ENCODE data around the gene SORL1. TPM values are rescaled to one million over a fixed set of nuclear protein-coding genes. Genes with fewer than 3 reads are reported as not detected.
"Not testable (repeated sequence)": the region's sequence is repeated elsewhere in the genome, so short reads cannot be mapped to it uniquely, and the experiment has no call there.

The SORL1 gene
- total and polyA plus RNA-seq, 2 experiments from 2014 or later = 0.26 to 0.54 TPM

DNA sequence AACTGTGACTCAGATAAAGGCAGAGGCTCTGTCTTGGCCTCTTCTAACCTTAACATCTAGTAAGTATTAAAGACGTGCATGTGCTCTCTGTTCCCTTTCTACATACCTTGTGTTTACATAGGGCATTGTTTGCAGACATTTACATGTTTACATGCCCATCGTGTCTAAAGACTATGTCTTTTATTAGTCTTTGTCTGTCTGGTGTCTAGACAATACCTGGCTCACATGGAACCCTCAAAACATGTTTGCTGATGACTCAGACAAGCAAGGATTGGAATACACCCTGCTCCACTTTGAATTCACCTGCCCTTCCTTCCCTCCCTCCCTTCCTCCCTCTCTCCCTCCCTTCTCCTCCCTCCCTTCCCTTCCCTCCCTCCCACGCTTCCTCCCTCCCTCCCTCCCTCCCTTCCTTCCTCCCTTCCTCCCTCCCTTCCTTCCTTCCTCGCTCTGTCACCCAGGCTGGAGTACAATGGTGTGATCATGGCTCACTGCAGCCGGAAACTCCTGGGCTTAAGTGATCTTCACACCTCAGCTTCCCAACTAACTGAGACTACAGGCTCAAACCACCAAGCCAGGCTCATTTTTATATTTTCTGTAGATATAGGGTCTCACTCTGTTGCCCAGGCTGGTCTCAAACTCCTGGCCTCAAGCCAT is 24.4 kb downstream of the SORL1 start:
- Histone ChIP-seq H3K9me3 (ENCODE audit: low read depth) (no peaks in the 10 kb centered on the region), H3K79me2 (ENCODE audit: insufficient read depth) (no peaks in the 10 kb centered on the region), H3K27me3 (replicated peaks; ENCODE audit: insufficient read depth) (peaks cover 16% of the 10 kb centered on the region), H3K4me1 (ENCODE audit: insufficient read depth) (no peaks in the 10 kb centered on the region), H3K4me2 (ENCODE audit: unreplicated experiment) (no peak overlapping the region), H2AFZ (no peak overlapping the region), H4K20me1 (ENCODE audit: insufficient read depth) (no peaks in the 10 kb centered on the region), H3K27ac (no peak overlapping the region), H3K9me2 (ENCODE audit: insufficient read depth) (no peaks in the 10 kb centered on the region), H3K4me3 (no peak overlapping the region), H3K36me3 (ENCODE audit: low read depth) (no peaks in the 10 kb centered on the region), H3F3A (ENCODE audit: insufficient read depth) (0 out of 2 replicates have a peak, but pooled peaks cover 8% of the 10 kb centered on the region), H3K9ac (no peak overlapping the region)
- TF ChIP-seq EZH2 (IDR thresholded peaks at IDR 0.05; ENCODE audit: insufficient read depth, poor library complexity, severe bottlenecking) (no peak), EZH2phosphoT487 (IDR thresholded peaks at IDR 0.05; ENCODE audit: insufficient read depth, low read depth) (no peak)
- WGBS, 2 experiments (ENCODE audit: low coverage in 1 of 2, low lambda C conversion rate in 2 of 2, missing lambda C conversion rate in 2 of 2) = 50 to 54% methylated on average over 4 to 5 of the region's 5 CpGs
- DNase-seq = no peak
- in situ Hi-C loops (cut with MboI) = no loop called here

DNA sequence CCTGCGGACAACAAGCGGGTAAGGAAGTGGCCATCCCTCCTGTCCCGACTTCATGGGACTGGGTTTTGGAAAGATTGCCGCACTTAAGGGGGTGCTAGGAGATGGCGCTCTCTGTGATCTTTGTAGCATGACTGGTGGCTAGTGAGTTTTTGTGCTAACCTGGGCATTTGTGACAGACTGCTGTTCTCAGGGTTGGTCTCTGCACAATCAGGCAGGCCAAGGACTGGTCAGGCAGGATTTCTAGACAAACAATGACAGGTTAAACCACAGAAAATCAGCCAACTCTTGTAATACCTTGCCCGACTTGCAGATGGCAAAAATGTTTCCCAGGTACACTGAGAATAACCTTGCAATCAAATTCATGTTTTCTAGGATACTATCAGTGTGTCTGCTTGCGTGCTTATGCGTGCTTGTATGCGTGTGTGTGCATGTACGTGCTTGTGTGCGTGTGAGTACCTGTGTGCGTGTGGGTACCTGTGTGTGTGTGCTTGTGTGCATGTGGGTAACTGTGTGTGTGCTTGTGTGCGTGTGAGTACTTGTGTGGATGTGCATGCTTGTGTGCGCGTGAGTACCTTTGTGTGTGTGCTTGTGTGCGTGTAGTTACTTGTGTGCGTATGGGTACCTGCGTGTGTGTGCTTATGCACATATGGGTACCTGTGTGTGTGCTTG is 26.2 kb downstream of the SORL1 start:
- WGBS, 2 experiments (ENCODE audit: low coverage in 1 of 2, low lambda C conversion rate in 2 of 2, missing lambda C conversion rate in 2 of 2) = 91 to 94% methylated on average over 18 of the region's 18 CpGs
- H3K4me1 ChIP-seq (ENCODE audit: insufficient read depth) = no peaks in the 10 kb centered on the region
- peaks cover 16% of the 10 kb centered on the region for H3K27me3 ChIP-seq (replicated peaks; ENCODE audit: insufficient read depth)
- TF ChIP-seq EZH2phosphoT487 (IDR thresholded peaks at IDR 0.05; ENCODE audit: insufficient read depth, low read depth) (no peak), EZH2 (IDR thresholded peaks at IDR 0.05; ENCODE audit: insufficient read depth, poor library complexity, severe bottlenecking) (no peak)
- in situ Hi-C loops (cut with MboI) = no loop called here
- H3F3A ChIP-seq (ENCODE audit: insufficient read depth) = 0 out of 2 replicates have a peak, but pooled peaks cover 2% of the 10 kb centered on the region
- no peaks in the 10 kb centered on the region for H4K20me1 ChIP-seq (ENCODE audit: insufficient read depth)
- no peaks in the 10 kb centered on the region for H3K9me3 ChIP-seq (ENCODE audit: low read depth)
- H3K9me2 ChIP-seq (ENCODE audit: insufficient read depth) = no peaks in the 10 kb centered on the region
- H3K9ac ChIP-seq = no peak overlapping the region
- no peak for DNase-seq
- no peak overlapping the region for H3K4me3 ChIP-seq
- no peaks in the 10 kb centered on the region for H3K36me3 ChIP-seq (ENCODE audit: low read depth)
- no peak overlapping the region for H3K4me2 ChIP-seq (ENCODE audit: unreplicated experiment)
- no peak overlapping the region for H3K27ac ChIP-seq
- H2AFZ ChIP-seq = no peak overlapping the region
- no peaks in the 10 kb centered on the region for H3K79me2 ChIP-seq (ENCODE audit: insufficient read depth)

DNA sequence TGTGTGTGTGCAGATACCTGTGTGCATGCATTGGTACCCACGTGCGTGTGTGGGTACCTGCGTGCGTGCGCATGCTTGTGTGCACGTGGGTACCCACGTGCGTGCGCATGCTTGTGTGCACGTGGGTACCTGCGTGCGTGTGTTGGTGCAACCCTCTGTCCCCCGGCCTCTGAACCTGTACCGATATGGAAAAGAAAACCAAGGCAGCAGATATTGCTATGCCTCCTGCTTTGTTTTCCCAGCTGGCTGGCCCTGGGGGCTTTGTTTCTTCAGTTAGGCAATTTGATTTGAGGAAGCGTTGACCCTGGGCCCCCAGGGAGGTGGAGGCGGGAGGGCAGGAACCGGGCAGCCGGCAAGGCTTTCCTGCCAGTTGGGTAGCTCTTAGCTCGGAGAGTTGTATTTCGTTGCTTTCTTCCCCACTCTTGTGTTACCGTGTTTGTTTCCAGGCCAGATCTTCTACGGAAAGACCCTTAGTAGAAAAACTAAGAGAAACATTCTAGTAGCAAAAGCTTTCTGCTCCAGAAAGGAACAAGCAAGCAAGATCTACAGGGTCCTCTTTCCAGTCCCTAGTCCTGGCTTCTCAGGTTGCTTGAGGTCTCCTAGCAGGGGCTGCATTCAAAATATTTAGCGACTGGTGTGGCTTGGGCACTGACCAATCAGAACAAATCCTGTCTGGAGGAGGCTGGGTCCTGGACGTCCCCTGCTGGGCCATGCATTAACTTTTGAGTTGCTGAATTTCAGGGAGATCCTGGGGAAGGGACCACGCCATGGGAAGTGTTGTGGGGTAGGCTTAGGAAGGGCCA is 27.0 kb downstream of the SORL1 start:
- no peaks in the 10 kb centered on the region for H3K9me2 ChIP-seq (ENCODE audit: insufficient read depth)
- H3K4me1 ChIP-seq (ENCODE audit: insufficient read depth) = no peaks in the 10 kb centered on the region
- no peak overlapping the region for H2AFZ ChIP-seq
- no peak overlapping the region for H3K4me3 ChIP-seq
- no peaks in the 10 kb centered on the region for H4K20me1 ChIP-seq (ENCODE audit: insufficient read depth)
- H3K27me3 ChIP-seq (replicated peaks; ENCODE audit: insufficient read depth) = peaks cover 16% of the 10 kb centered on the region
- in situ Hi-C loops (cut with MboI) = no loop called here
- no peak for TF ChIP-seq EZH2phosphoT487 (IDR thresholded peaks at IDR 0.05; ENCODE audit: insufficient read depth, low read depth)
- no peak for TF ChIP-seq EZH2 (IDR thresholded peaks at IDR 0.05; ENCODE audit: insufficient read depth, poor library complexity, severe bottlenecking)
- H3K4me2 ChIP-seq (ENCODE audit: unreplicated experiment) = no peak overlapping the region
- DNase-seq = no peak
- 79% methylated on average over 25 of the region's 25 CpGs for WGBS, 2 experiments (ENCODE audit: low coverage in 1 of 2, low lambda C conversion rate in 2 of 2, missing lambda C conversion rate in 2 of 2)
- H3K27ac ChIP-seq = no peak overlapping the region
- H3K79me2 ChIP-seq (ENCODE audit: insufficient read depth) = no peaks in the 10 kb centered on the region
- H3K36me3 ChIP-seq (ENCODE audit: low read depth) = no peaks in the 10 kb centered on the region
- H3F3A ChIP-seq (ENCODE audit: insufficient read depth) = no peaks in the 10 kb centered on the region
- H3K9me3 ChIP-seq (ENCODE audit: low read depth) = no peaks in the 10 kb centered on the region
- no peak overlapping the region for H3K9ac ChIP-seq

DNA sequence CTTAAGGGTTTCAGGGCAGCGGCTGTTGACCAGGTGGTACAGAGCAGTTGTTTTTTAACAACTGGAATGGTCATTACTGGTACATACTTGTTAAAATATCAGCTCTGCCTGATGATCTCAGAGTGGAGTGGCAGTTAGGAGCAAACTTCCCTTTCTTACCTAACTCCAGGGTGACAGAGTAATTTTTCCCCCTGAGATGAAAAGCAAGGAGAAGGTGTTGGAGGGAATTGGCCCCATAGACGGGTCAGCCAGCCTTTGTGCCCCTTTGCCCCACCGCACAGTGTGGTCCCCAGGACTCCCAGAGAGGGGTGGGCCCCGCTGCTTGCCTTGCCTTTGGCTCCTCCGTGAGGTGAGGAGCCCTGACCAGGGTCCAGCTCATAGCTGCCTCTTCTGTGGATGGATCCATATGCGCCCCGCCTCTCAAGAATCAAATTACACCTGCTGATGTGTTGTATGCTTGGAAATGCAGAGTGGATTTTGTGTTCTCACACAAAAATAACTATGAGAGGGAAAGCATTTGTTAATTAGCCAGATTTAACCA is 27.7 kb downstream of the SORL1 start:
- H3K36me3 ChIP-seq (ENCODE audit: low read depth) = no peaks in the 10 kb centered on the region
- no peak overlapping the region for H2AFZ ChIP-seq
- in situ Hi-C loops (cut with MboI) = no loop called here
- no peaks in the 10 kb centered on the region for H3K9me3 ChIP-seq (ENCODE audit: low read depth)
- H3K4me1 ChIP-seq (ENCODE audit: insufficient read depth) = no peaks in the 10 kb centered on the region
- DNase-seq = no peak
- H3K27ac ChIP-seq = no peak overlapping the region
- H3K27me3 ChIP-seq (replicated peaks; ENCODE audit: insufficient read depth) = peaks cover 16% of the 10 kb centered on the region
- H3F3A ChIP-seq (ENCODE audit: insufficient read depth) = no peaks in the 10 kb centered on the region
- no peak overlapping the region for H3K4me3 ChIP-seq
- H3K9me2 ChIP-seq (ENCODE audit: insufficient read depth) = no peaks in the 10 kb centered on the region
- 62 to 68% methylated on average over 7 of the region's 7 CpGs for WGBS, 2 experiments (ENCODE audit: low coverage in 1 of 2, low lambda C conversion rate in 2 of 2, missing lambda C conversion rate in 2 of 2)
- no peaks in the 10 kb centered on the region for H3K79me2 ChIP-seq (ENCODE audit: insufficient read depth)
- no peak overlapping the region for H3K4me2 ChIP-seq (ENCODE audit: unreplicated experiment)
- H3K9ac ChIP-seq = no peak overlapping the region
- H4K20me1 ChIP-seq (ENCODE audit: insufficient read depth) = no peaks in the 10 kb centered on the region
- no peak for TF ChIP-seq EZH2phosphoT487 (IDR thresholded peaks at IDR 0.05; ENCODE audit: insufficient read depth, low read depth)
- no peak for TF ChIP-seq EZH2 (IDR thresholded peaks at IDR 0.05; ENCODE audit: insufficient read depth, poor library complexity, severe bottlenecking)

DNA sequence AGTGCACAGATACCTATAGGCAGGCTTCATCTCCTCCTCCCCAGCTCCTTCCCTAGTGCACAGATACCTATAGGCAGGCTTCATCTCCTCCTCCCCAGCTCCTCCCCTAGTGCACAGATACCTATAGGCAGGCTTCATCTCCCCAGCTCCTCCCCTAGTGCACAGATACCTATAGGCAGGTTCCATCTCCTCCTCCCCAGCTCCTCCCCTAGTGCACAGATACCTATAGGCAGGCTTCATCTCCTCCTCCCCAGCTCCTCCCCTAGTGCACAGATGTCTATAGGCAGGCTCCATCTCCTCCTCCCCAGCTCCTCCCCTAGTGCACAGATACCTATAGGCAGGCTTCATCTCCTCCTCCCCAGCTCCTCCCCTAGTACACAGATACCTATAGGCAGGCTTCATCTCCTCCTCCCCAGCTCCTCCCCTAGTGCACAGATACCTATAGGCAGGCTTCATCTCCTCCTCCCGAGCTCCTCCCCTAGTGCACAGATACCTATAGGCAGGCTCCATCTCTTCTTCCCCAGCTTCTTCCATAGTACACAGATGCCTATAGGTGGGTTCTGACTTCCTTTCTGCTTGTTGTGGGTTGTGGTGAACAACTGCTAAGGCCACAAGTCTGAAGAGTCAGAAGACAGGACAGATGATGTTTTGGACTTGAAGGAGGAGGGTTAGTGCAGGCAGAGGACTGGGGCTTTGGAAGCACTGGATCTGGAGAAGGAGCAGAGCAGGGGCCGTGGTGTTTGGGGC is 29.5 kb downstream of the SORL1 start:
- H3K4me3 ChIP-seq; H4K20me1 ChIP-seq (ENCODE audit: insufficient read depth); H3K27me3 ChIP-seq (replicated peaks; ENCODE audit: insufficient read depth); in situ Hi-C loops (cut with MboI); H3K4me1 ChIP-seq (ENCODE audit: insufficient read depth); H3F3A ChIP-seq (ENCODE audit: insufficient read depth); H3K9ac ChIP-seq; H3K79me2 ChIP-seq (ENCODE audit: insufficient read depth); H3K9me2 ChIP-seq (ENCODE audit: insufficient read depth); H2AFZ ChIP-seq; H3K27ac ChIP-seq; H3K9me3 ChIP-seq (ENCODE audit: low read depth); DNase-seq; H3K36me3 ChIP-seq (ENCODE audit: low read depth); H3K4me2 ChIP-seq (ENCODE audit: unreplicated experiment): not testable (repeated sequence)
- 60 to 75% methylated on average over 2 of the region's 2 CpGs for WGBS, 2 experiments (ENCODE audit: low coverage in 1 of 2, low lambda C conversion rate in 2 of 2, missing lambda C conversion rate in 2 of 2)

All from GM23248 (cell line).